ENCODE data around the gene LINC00237. TPM values are rescaled to one million over a fixed set of nuclear protein-coding genes. Genes with fewer than 3 reads are reported as not detected.

Gene LINC00237
- total and polyA plus RNA-seq, 9 of the 15 experiments (the other 6 are each of a cell fraction or from before 2014, with no cell fraction given): not detected

DNA sequence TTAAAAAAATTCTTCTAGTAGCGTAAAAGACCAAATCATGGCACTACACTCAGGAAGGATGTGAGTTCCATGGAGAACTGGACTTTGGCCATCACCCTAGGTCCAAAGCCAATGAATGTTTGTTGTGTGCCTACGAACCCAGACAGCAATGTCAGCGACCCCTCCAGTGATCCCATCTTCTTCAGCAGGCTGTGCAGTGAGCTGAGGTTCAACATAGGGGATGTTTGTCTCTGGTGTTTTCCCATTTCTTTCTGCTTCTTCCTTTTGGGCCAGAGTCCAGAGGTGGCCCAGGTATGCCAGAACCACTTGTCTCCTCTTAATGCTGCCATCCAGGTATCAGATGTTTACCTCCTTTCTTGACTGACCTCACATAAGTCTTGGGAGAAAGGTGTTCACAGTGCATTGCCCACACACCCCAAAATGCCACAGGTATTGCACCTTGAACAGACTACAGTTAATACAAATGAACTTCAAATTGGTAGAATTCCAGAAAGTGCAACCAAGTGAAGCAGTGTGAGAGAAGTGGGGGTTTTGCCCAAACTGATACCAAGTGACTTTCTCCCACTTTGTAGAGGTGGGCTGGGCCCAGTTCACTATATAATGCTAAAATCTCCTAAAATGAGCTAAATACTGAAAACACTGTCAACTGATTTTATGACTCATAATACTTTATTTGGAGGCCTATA lies 33.9 kb upstream of the LINC00237 start:
- in situ Hi-C loops (cut with MboI) (no loop called here), intact Hi-C loops (cut with micrococcal nuclease) (no loop called here)
- TF ChIP-seq, protein P1, sequence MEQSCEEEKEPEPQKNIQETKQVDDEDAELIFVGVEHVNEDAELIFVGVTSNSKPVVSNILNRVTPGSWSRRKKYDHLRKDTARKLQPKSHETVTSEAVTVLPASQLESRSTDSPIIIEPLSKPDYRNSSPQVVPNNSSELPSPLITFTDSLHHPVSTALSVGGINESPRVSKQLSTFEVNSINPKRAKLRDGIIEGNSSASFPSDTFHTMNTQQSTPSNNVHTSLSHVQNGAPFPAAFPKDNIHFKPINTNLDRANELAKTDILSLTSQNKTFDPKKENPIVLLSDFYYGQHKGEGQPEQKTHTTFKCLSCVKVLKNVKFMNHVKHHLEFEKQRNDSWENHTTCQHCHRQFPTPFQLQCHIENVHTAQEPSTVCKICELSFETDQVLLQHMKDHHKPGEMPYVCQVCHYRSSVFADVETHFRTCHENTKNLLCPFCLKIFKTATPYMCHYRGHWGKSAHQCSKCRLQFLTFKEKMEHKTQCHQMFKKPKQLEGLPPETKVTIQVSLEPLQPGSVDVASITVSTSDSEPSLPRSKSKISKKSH (CRISPR knock-in tag; IDR thresholded peaks at IDR 0.05): no peak
- TF ChIP-seq CCNT2 (IDR thresholded peaks at IDR 0.05; ENCODE audit: borderline replicate concordance, extremely low read depth, insufficient read length, low read depth, low read length): no peak
- no peak for TF ChIP-seq ZNF165 (CRISPR knock-in tag; IDR thresholded peaks at IDR 0.05; ENCODE audit: borderline replicate concordance)
- TF ChIP-seq, protein P2, sequence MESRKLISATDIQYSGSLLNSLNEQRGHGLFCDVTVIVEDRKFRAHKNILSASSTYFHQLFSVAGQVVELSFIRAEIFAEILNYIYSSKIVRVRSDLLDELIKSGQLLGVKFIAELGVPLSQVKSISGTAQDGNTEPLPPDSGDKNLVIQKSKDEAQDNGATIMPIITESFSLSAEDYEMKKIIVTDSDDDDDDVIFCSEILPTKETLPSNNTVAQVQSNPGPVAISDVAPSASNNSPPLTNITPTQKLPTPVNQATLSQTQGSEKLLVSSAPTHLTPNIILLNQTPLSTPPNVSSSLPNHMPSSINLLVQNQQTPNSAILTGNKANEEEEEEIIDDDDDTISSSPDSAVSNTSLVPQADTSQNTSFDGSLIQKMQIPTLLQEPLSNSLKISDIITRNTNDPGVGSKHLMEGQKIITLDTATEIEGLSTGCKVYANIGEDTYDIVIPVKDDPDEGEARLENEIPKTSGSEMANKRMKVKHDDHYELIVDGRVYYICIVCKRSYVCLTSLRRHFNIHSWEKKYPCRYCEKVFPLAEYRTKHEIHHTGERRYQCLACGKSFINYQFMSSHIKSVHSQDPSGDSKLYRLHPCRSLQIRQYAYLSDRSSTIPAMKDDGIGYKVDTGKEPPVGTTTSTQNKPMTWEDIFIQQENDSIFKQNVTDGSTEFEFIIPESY (CRISPR knock-in tag; IDR thresholded peaks at IDR 0.05): no peak
- TF ChIP-seq, protein P3, sequence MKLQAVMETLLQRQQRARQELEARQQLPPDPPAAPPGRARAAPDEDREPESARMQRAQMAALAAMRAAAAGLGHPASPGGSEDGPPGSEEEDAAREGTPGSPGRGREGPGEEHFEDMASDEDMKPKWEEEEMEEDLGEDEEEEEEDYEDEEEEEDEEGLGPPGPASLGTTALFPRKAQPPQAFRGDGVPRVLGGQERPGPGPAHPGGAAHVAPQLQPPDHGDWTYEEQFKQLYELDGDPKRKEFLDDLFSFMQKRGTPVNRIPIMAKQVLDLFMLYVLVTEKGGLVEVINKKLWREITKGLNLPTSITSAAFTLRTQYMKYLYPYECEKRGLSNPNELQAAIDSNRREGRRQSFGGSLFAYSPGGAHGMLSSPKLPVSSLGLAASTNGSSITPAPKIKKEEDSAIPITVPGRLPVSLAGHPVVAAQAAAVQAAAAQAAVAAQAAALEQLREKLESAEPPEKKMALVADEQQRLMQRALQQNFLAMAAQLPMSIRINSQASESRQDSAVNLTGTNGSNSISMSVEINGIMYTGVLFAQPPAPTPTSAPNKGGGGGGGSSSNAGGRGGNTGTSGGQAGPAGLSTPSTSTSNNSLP (IDR thresholded peaks at IDR 0.05; ENCODE audit: borderline replicate concordance, low read depth, low read length): no peak
- TF ChIP-seq, protein P4, sequence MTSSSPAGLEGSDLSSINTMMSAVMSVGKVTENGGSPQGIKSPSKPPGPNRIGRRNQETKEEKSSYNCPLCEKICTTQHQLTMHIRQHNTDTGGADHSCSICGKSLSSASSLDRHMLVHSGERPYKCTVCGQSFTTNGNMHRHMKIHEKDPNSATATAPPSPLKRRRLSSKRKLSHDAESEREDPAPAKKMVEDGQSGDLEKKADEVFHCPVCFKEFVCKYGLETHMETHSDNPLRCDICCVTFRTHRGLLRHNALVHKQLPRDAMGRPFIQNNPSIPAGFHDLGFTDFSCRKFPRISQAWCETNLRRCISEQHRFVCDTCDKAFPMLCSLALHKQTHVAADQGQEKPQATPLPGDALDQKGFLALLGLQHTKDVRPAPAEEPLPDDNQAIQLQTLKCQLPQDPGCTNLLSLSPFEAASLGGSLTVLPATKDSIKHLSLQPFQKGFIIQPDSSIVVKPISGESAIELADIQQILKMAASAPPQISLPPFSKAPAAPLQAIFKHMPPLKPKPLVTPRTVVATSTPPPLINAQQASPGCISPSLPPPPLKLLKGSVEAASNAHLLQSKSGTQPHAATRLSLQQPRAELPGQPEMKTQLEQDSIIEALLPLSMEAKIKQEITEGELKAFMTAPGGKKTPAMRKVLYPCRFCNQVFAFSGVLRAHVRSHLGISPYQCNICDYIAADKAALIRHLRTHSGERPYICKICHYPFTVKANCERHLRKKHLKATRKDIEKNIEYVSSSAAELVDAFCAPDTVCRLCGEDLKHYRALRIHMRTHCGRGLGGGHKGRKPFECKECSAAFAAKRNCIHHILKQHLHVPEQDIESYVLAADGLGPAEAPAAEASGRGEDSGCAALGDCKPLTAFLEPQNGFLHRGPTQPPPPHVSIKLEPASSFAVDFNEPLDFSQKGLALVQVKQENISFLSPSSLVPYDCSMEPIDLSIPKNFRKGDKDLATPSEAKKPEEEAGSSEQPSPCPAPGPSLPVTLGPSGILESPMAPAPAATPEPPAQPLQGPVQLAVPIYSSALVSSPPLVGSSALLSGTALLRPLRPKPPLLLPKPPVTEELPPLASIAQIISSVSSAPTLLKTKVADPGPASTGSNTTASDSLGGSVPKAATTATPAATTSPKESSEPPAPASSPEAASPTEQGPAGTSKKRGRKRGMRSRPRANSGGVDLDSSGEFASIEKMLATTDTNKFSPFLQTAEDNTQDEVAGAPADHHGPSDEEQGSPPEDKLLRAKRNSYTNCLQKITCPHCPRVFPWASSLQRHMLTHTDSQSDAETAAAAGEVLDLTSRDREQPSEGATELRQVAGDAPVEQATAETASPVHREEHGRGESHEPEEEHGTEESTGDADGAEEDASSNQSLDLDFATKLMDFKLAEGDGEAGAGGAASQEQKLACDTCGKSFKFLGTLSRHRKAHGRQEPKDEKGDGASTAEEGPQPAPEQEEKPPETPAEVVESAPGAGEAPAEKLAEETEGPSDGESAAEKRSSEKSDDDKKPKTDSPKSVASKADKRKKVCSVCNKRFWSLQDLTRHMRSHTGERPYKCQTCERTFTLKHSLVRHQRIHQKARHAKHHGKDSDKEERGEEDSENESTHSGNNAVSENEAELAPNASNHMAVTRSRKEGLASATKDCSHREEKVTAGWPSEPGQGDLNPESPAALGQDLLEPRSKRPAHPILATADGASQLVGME (CRISPR knock-in tag; IDR thresholded peaks at IDR 0.05): no peak
- Histone ChIP-seq H3K27me3 (ENCODE audit: control insufficient read depth in 2 of 2, insufficient read depth in 2 of 2, low read length in 2 of 2) (no peaks in the 10 kb centered on the region), H3K4me1 (replicated peaks in 1 of 2; ENCODE audit: control insufficient read depth in 2 of 2, insufficient read depth in 2 of 2, low read length in 2 of 2) (peaks cover 6 to 12% of the 10 kb centered on the region in 2 experiments; a peak in 3 of 5 replicates), H3K36me3 (ENCODE audit: control insufficient read depth, insufficient read depth, low read length) (peaks cover 6% of the 10 kb centered on the region; the same call in 1 of the 3 replicates), H3K4me2 (ENCODE audit: insufficient read depth, low read length) (no peak overlapping the region), H3K9me1 (ENCODE audit: control insufficient read depth, insufficient read depth, low read length) (peaks cover 3% of the 10 kb centered on the region), H2AFZ (ENCODE audit: low read depth, low read length) (no peak overlapping the region), H3K4me3 (no peak overlapping the region), H3K27ac (ENCODE audit: extremely low read depth, low read depth, low read length) (no peak overlapping the region), H3K9me3 (replicated peaks; ENCODE audit: control insufficient read depth, insufficient read depth, low read depth, low read length) (no peaks in the 10 kb centered on the region), H4K20me1 (replicated peaks; ENCODE audit: control insufficient read depth, insufficient read depth, low read length) (no peaks in the 10 kb centered on the region), H3K79me2 (ENCODE audit: control insufficient read depth, insufficient read depth, low read length) (no peaks in the 10 kb centered on the region), H3K9ac (ENCODE audit: insufficient read depth in 1 of 2, low read depth in 2 of 2, low read length in 2 of 2) (no peak overlapping the region)
- BruUV-seq (replicated peaks): no TSS peak
- DNase-seq (ENCODE audit: extremely low read depth in 1 of 4, low spot score in 3 of 4) (no peak), ATAC-seq (no peak), FAIRE-seq (no peak)
- CTCF ChIA-PET (ENCODE audit: low intra/inter-chr PET ratio): no interaction called here
- POLR2A ChIA-PET: interaction anchor here (0.8 kb wide), 2 partner anchors 11 to 14 kb away, joined by 3 to 5 read pairs; partner anchors contain the start of gene KIZ
- 0% methylated on average over 1 of the region's 3 CpGs for WGBS (ENCODE audit: insufficient coverage, low coverage, missing lambda C conversion rate)
